AG04449 (cell line): ENCODE data around the gene GABBR2.

Source experiments
- CTCF ChIA-PET: fragments of 350-600 bp; formaldehyde crosslinking; extraction: SDS; loops from one replicate; lab custom pipeline; 2021; ENCODE audit warnings: antibody characterized with exemption; lab: Yijun Ruan, JAX
- POLR2A ChIA-PET: fragments of 400-600, 350-600 bp; formaldehyde crosslinking; extraction: SDS; loops from one replicate; lab custom pipeline; 2020; ENCODE audit warnings: antibody characterized with exemption, inconsistent platforms; lab: Yijun Ruan, JAX
- DNase-seq: peaks from one replicate; pipeline ENCODE4 v3.0.0-alpha.2; 2010; ENCODE audit warnings: low read depth, low spot score
- H3K4me3 ChIP-seq: 2 replicates; pipeline ENCODE4 v1.5.1; 2011; ENCODE audit warnings: low read depth, mild to moderate bottlenecking, control low read depth, low read length
- CTCF ChIP-seq: IDR thresholded peaks from one replicate; pipeline ENCODE4 v1.5.1; 2011; ENCODE audit warnings: mild to moderate bottlenecking, moderate library complexity, low read length, control low read depth, inconsistent platforms; ENCODE audit not compliant: insufficient read depth; ENCODE audit errors: missing control alignments

GABBR2 gene

GRCh38 chr9:98281281-98281680 lies 427.5 kb downstream of the GABBR2 start:
- ChIA-PET CTCF (interaction anchor here (0.9 to 1.2 kb wide), 3 partner anchors 18 to 495 kb away, joined by 3 to 4 read pairs (median 4); no protein-coding TSS in a partner anchor), POLR2A (no interaction called here)
- H3K4me3 ChIP-seq: no peak overlapping the region
- no peak for TF ChIP-seq CTCF
- DNase-seq: no peak

GRCh38 chr9:98280574-98280973 lies 428.2 kb downstream of the GABBR2 start:
- DNase-seq: no peak
- ChIA-PET POLR2A (no interaction called here), CTCF (interaction anchor here (0.9 to 1.2 kb wide), 3 partner anchors 17 to 496 kb away, joined by 3 to 4 read pairs (median 3); no protein-coding TSS in a partner anchor)
- no peak overlapping the region for H3K4me3 ChIP-seq
- no peak for TF ChIP-seq CTCF

- ChIA-PET POLR2A (no interaction called here), CTCF (interaction anchor here (1.0 to 1.2 kb wide), 2 partner anchors 494 to 496 kb away, joined by 3 read pairs; no protein-coding TSS in a partner anchor)
- no peak for TF ChIP-seq CTCF
- no peak overlapping the region for H3K4me3 ChIP-seq
- DNase-seq: no peak
Measured at GRCh38 chr9:98280162-98280561, 428.6 kb downstream of the GABBR2 start.

- DNase-seq: no peak
- POLR2A ChIA-PET: no interaction called here
- TF ChIP-seq CTCF: no peak
- H3K4me3 ChIP-seq: no peak overlapping the region
- CTCF ChIA-PET: interaction anchor here (1.3 kb wide), 1 partner anchor 13 kb away, joined by 4 read pairs; no protein-coding TSS in a partner anchor
Measured at GRCh38 chr9:98276907-98277469, 431.7 kb downstream of the GABBR2 start.

GRCh38 chr9:98275159-98275558 lies 433.6 kb downstream of the GABBR2 start:
- no peak for DNase-seq
- H3K4me3 ChIP-seq: no peak overlapping the region
- POLR2A ChIA-PET: no interaction called here
- CTCF ChIA-PET: no interaction called here
- no peak for TF ChIP-seq CTCF

GRCh38 chr9:98272083-98272482 lies 436.7 kb downstream of the GABBR2 start:
- CTCF ChIA-PET: interaction anchor here (1.0 to 1.6 kb wide), 4 partner anchors 197 to 519 kb away, joined by 3 to 9 read pairs (median 4); no protein-coding TSS in a partner anchor

More at GRCh38 chr9:98272083-98272482, 436.7 kb downstream of the GABBR2 start:
- POLR2A ChIA-PET: no interaction called here
- H3K4me3 ChIP-seq: no peak overlapping the region
- no peak for DNase-seq
- no peak for TF ChIP-seq CTCF
